HepG2 (cell line): Measurements from ENCODE around the gene TMEM253. TPM values are rescaled to one million over a fixed set of nuclear protein-coding genes. Genes with fewer than 3 reads are reported as not detected.

Source experiments
- ATAC-seq: fragments of 200-7000 bp; cut with Tn5 transposase; 3 replicates; pipeline ENCODE4 v1.9.1; 2020; ENCODE audit warnings: mild to moderate bottlenecking, moderate library complexity
- BruUV-seq: library from RNA; stranded (reverse); fragments of 400-500 nt; replicated peaks from 2 replicates; lab custom pipeline; 2021; lab: Mats Ljungman, UMichigan
- CTCF ChIA-PET: fragments of 300-600 bp; formaldehyde crosslinking; extraction: SDS; loops from one replicate; lab custom pipeline; 2021; ENCODE audit warnings: low total read pairs, inconsistent platforms, low intra/inter-chr PET ratio; lab: Yijun Ruan, JAX
- POLR2A ChIA-PET: fragments of 350-600 bp; sonication (Branson Sonifier 250); formaldehyde crosslinking; loops from one replicate; lab custom pipeline; 2020; ENCODE audit warnings: antibody characterized with exemption, inconsistent platforms; lab: Yijun Ruan, JAX
- DNase-seq: peaks from one replicate; pipeline ENCODE4 v3.0.0-alpha.2; 2015; ENCODE audit warnings: low spot score
- FAIRE-seq: peaks from 3 replicates; lab custom pipeline; 2011; peaks lifted over from hg19 to GRCh38; lab: Jason Lieb, UNC
- H2AFZ ChIP-seq: one replicate; pipeline ENCODE4 v1.6.1; 2011; ENCODE audit warnings: low read length, inconsistent platforms
- H3K27ac ChIP-seq: fragments of 300-600 bp; 3 replicates; pipeline ENCODE4 v1.8.0; 2011; ENCODE audit warnings: mixed run types, mild to moderate bottlenecking, mixed read lengths, low read length, inconsistent platforms; ENCODE audit not compliant: insufficient read depth; ENCODE audit errors: extremely low read length
- H3K27me3 ChIP-seq, 2 experiments: fragments of 200-600 bp in 1 of 2; 2 replicates in 1 of 2; 3 replicates in 1 of 2; pipeline versions ENCODE4 v1.6.0 to v1.8.0; 2011; ENCODE audit warnings: low read length in 2 of 2, mild to moderate bottlenecking in 2 of 2, moderate library complexity in 2 of 2, inconsistent platforms in 1 of 2; ENCODE audit not compliant: insufficient read depth in 2 of 2, control insufficient read depth in 1 of 2
- H3K36me3 ChIP-seq, 2 experiments: fragments of 200-600 bp in 1 of 2; replicated peaks in 1 of 2; 2 replicates in 1 of 2; 3 replicates in 1 of 2; pipeline versions ENCODE4 v1.5.1 to v1.8.0; 2011; ENCODE audit warnings: low read length in 2 of 2, inconsistent platforms in 1 of 2; ENCODE audit not compliant: insufficient read depth in 2 of 2, control insufficient read depth in 1 of 2
- H3K4me1 ChIP-seq: 2 replicates; pipeline ENCODE4 v1.5.1; 2012; ENCODE audit warnings: low read length, inconsistent platforms; ENCODE audit not compliant: insufficient read depth
- H3K4me2 ChIP-seq: 2 replicates; pipeline ENCODE4 v1.6.0; 2011; ENCODE audit warnings: low read depth, low read length, inconsistent platforms
- H3K4me3 ChIP-seq, 3 experiments: fragments of 200-600 bp in 1 of 3; sonication (generic), shearing (Covaris generic) in 1 of 3; replicated peaks in 1 of 3; 2 replicates each; pipeline ENCODE4 v1.5.1; 2011 to 2016; ENCODE audit warnings: low read length in 3 of 3, inconsistent platforms in 2 of 3, low read depth in 2 of 3, mild to moderate bottlenecking in 2 of 3, control low read depth in 1 of 3, mixed read lengths in 1 of 3; ENCODE audit not compliant: insufficient read depth in 1 of 3
- H3K79me2 ChIP-seq: one replicate; pipeline ENCODE4 v1.6.1; 2011; ENCODE audit warnings: low read length, inconsistent platforms; ENCODE audit not compliant: insufficient read depth
- H3K9ac ChIP-seq: 2 replicates; pipeline ENCODE4 v1.6.0; 2011; ENCODE audit warnings: mild to moderate bottlenecking, low read depth, low read length, inconsistent platforms; ENCODE audit not compliant: insufficient read depth
- H3K9me3 ChIP-seq: 2 replicates; pipeline ENCODE4 v1.5.1; 2012; ENCODE audit warnings: mild to moderate bottlenecking, low read length
- H4K20me1 ChIP-seq: 2 replicates; pipeline ENCODE4 v1.6.0; 2011; ENCODE audit warnings: inconsistent platforms, mild to moderate bottlenecking, low read length, moderate library complexity; ENCODE audit not compliant: insufficient read depth
- ARNT ChIP-seq: fragments of 450-650 bp; IDR thresholded peaks from 2 replicates; pipeline ENCODE4 v1.6.1; 2017
- GATAD2A ChIP-seq: IDR thresholded peaks from 2 replicates; pipeline ENCODE4 v1.6.1; 2016
- HMG20B ChIP-seq: conservative IDR thresholded peaks from 2 replicates; pipeline ENCODE4 v1.6.1; 2016; ENCODE audit warnings: missing genetic modification reagents, missing compliant biosample characterization
- JUN ChIP-seq: sonication (generic); formaldehyde crosslinking; IDR thresholded peaks from 2 replicates; pipeline ENCODE4 v1.4.0; 2020; ENCODE audit warnings: mild to moderate bottlenecking, missing genetic modification reagents
- MXD4 ChIP-seq: IDR thresholded peaks from 2 replicates; pipeline ENCODE4 v1.6.1; 2016; ENCODE audit warnings: mild to moderate bottlenecking, missing biosample characterization, missing genetic modification reagents
- NONO ChIP-seq, 2 experiments: fragments of 450-650 bp in 1 of 2; sonication (generic) in 1 of 2; formaldehyde crosslinking in 1 of 2; IDR thresholded peaks in 1 of 2; conservative IDR thresholded peaks in 1 of 2; 2 replicates each; pipeline versions ENCODE4 v1.6.1 to v1.8.0; 2017 to 2022; ENCODE audit warnings: mild to moderate bottlenecking in 1 of 2, missing genetic modification reagents in 1 of 2, moderate library complexity in 1 of 2
- NR2F1 ChIP-seq, 2 experiments: fragments of 450-650 bp in 1 of 2; formaldehyde crosslinking in 1 of 2; IDR thresholded peaks; 2 replicates each; pipeline versions ENCODE4 v1.5.0 to v1.6.1; 2016 to 2020; ENCODE audit warnings: mild to moderate bottlenecking in 1 of 2, missing compliant biosample characterization in 1 of 2, missing genetic modification reagents in 1 of 2, moderate library complexity in 1 of 2
- PHF5A ChIP-seq: IDR thresholded peaks from one replicate; pipeline ENCODE4 v1.6.1; 2018; ENCODE audit warnings: low read depth, missing genetic modification reagents; ENCODE audit not compliant: unreplicated experiment
- SIX4 ChIP-seq: sonication (generic); formaldehyde crosslinking; IDR thresholded peaks from 2 replicates; pipeline ENCODE4 v1.4.0; 2020; ENCODE audit warnings: missing genetic modification reagents
- ZNF180 ChIP-seq: sonication (generic); formaldehyde crosslinking; IDR thresholded peaks from 2 replicates; pipeline ENCODE4 v1.4.0; 2020; ENCODE audit warnings: low read depth, missing genetic modification reagents, borderline replicate concordance
- ZNF484 ChIP-seq: sonication (generic); formaldehyde crosslinking; IDR thresholded peaks from 2 replicates; pipeline ENCODE4 v1.5.1; 2020; ENCODE audit warnings: mild to moderate bottlenecking, low read depth, missing genetic modification reagents, borderline replicate concordance
- ZNF619 ChIP-seq: sonication (generic); formaldehyde crosslinking; IDR thresholded peaks from 2 replicates; pipeline ENCODE4 v1.4.0; 2020; ENCODE audit warnings: mild to moderate bottlenecking, missing genetic modification reagents
- WGBS: methylation state at CpG from one replicate; pipeline ENCODE4 v1.1.6; 2017; ENCODE audit warnings: low lambda C conversion rate; 5-methylcytosine and 5-hydroxymethylcytosine counted together
- in situ Hi-C: cut with HindIII; loops from 2 replicates; pipeline ENCODE4 v1.10.0; 2017; ENCODE audit warnings: low pct_unique_long_range_greater_than_20kb; ENCODE audit not compliant: extremely low pct_ligation_motif_present
- intact Hi-C: fragments of 100-400 bp; cut with micrococcal nuclease; formaldehyde crosslinking; loops from one replicate; pipeline ENCODE4 v1.10.0; 2022; ENCODE audit not compliant: unreplicated experiment
- polyA plus RNA-seq, 8 experiments: library from polyadenylated mRNA; depleted of rRNA in 3 of 8; stranded (reverse) in 7 of 8; unstranded in 1 of 8; fragments of >200 nt; fragmentation: Illumina TruSeq in 4 of 8; extraction: Trizol in 4 of 8; gene quantifications; 2 replicates each; pipeline versions ENCODE4 v1.2.1 to v1.2.3, GENCODE V29; 2011 to 2016; ENCODE audit warnings: low read depth in 4 of 8, missing spikeins in 1 of 8, mixed read lengths in 1 of 8; ENCODE audit not compliant: insufficient read depth in 1 of 8
- total RNA-seq, 5 experiments: library from RNA; depleted of rRNA; stranded (reverse); fragments of >200 nt; fragmentation: Illumina TruSeq; extraction: Trizol; gene quantifications; 2 replicates each; pipeline ENCODE4 v1.2.3, GENCODE V29; 2016; ENCODE audit warnings: low read depth in 1 of 5
- TF ChIP-seq, protein P1 (sequence below), 2 experiments: sonication (generic) in 1 of 2; formaldehyde crosslinking in 1 of 2; IDR thresholded peaks; 2 replicates each; pipeline versions ENCODE4 v1.6.1 to v1.9.0; 2014 to 2022; ENCODE audit warnings: antibody characterized with exemption in 1 of 2, borderline replicate concordance in 1 of 2, inconsistent platforms in 1 of 2, low read depth in 1 of 2, missing genetic modification reagents in 1 of 2
- TF ChIP-seq, protein P2 (sequence below): sonication (generic); formaldehyde crosslinking; IDR thresholded peaks from 2 replicates; pipeline ENCODE4 v1.4.0; 2020; ENCODE audit warnings: missing genetic modification reagents; ENCODE audit errors: not compliant biosample characterization
- TF ChIP-seq, protein P3 (sequence below), 2 experiments: sonication (generic) in 1 of 2; formaldehyde crosslinking in 1 of 2; IDR thresholded peaks; 2 replicates each; pipeline versions ENCODE4 v1.4.0 to v1.6.1; 2018 to 2020; ENCODE audit warnings: missing genetic modification reagents in 2 of 2, borderline replicate concordance in 1 of 2, low read depth in 1 of 2, mild to moderate bottlenecking in 1 of 2, missing biosample characterization in 1 of 2

Gene TMEM253
- total and polyA plus RNA-seq, 2 of the 13 experiments (the other 11 are each of a cell fraction or from before 2014, with no cell fraction given) = 0.29 to 0.45 TPM

DNA sequence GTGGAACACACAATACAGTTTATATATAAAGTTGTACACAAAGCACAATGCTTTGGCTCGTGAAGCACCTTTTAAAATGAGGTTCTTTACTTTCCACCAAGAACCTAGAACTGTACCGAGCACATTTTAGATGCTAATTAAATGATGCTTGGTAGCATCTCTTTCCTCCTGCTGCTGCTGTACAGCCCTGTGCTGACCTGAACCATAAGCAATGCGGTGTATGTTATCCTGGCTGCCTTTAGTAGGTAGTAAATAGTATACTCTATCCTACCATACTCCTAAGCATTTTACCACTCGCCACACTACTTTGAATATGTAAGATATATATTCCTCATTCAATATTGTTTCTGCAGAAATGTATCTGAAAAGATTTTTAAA is 46.1 kb upstream of the TMEM253 start:
- intact Hi-C loops (loop anchor here (1.0 to 5.0 kb wide), 6 partner anchors 8 to 372 kb away; partner anchors contain the start of genes NDRG2 and RNASE4), in situ Hi-C loops (no loop called here)
- H3K9ac ChIP-seq = peak overlapping the region; percentile 66
- peaks cover 98% of the 10 kb centered on the region for H3K4me1 ChIP-seq
- ATAC-seq (peak; percentile 34), FAIRE-seq (no peak), DNase-seq (no peak)
- no peaks in the 10 kb centered on the region for H4K20me1 ChIP-seq
- H3K27ac ChIP-seq = peak overlapping the region; percentile 92
- H3K4me2 ChIP-seq = peak overlapping the region; percentile 71
- CTCF ChIA-PET = interaction anchor here (1.3 to 3.2 kb wide), 5 partner anchors 13 to 40 kb away, joined by 3 to 12 read pairs (median 5); no protein-coding TSS in a partner anchor
- H2AFZ ChIP-seq = no peak overlapping the region
- BruUV-seq = no TSS peak
- POLR2A ChIA-PET = interaction anchor here (1.2 to 2.1 kb wide), 13 partner anchors 8 to 367 kb away, joined by 3 to 46 read pairs (median 10); partner anchors contain the start of genes ARHGEF40 and NDRG2
- 3% methylated on average over 4 of the region's 4 CpGs for WGBS
- H3K79me2 ChIP-seq = no peaks in the 10 kb centered on the region
- H3K36me3 ChIP-seq = no peaks in the 10 kb centered on the region
- no peaks in the 10 kb centered on the region for H3K9me3 ChIP-seq
- peak overlapping the region; percentile 13 to 40 (median 14); a peak in 3 of 6 replicates for H3K4me3 ChIP-seq
- no peaks in the 10 kb centered on the region for H3K27me3 ChIP-seq
- TF ChIP-seq GATAD2A (CRISPR knock-in tag) (no peak), NR2F1 (CRISPR knock-in tag; IDR thresholded peaks at IDR 0.05) (no peak), ARNT (no peak), HMG20B (no peak), ZNF619 (CRISPR knock-in tag) (no peak), PHF5A (CRISPR knock-in tag) (no peak), JUN (CRISPR knock-in tag) (no peak; the same call in 1 of the 2 replicates), SIX4 (CRISPR knock-in tag) (no peak), ZNF180 (CRISPR knock-in tag) (no peak), MXD4 (CRISPR knock-in tag) (0 out of 2 replicates have a peak, but pooled peaks have one; percentile 5), ZNF484 (CRISPR knock-in tag) (no peak), NONO (IDR thresholded peaks at IDR 0.05) (no peak), NONO (CRISPR knock-in tag; conservative IDR thresholded peaks at IDR 0.05) (no peak)
- TF ChIP-seq, protein P1, sequence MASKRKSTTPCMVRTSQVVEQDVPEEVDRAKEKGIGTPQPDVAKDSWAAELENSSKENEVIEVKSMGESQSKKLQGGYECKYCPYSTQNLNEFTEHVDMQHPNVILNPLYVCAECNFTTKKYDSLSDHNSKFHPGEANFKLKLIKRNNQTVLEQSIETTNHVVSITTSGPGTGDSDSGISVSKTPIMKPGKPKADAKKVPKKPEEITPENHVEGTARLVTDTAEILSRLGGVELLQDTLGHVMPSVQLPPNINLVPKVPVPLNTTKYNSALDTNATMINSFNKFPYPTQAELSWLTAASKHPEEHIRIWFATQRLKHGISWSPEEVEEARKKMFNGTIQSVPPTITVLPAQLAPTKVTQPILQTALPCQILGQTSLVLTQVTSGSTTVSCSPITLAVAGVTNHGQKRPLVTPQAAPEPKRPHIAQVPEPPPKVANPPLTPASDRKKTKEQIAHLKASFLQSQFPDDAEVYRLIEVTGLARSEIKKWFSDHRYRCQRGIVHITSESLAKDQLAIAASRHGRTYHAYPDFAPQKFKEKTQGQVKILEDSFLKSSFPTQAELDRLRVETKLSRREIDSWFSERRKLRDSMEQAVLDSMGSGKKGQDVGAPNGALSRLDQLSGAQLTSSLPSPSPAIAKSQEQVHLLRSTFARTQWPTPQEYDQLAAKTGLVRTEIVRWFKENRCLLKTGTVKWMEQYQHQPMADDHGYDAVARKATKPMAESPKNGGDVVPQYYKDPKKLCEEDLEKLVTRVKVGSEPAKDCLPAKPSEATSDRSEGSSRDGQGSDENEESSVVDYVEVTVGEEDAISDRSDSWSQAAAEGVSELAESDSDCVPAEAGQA (IDR thresholded peaks at IDR 0.05; ENCODE audit: low read depth) = no peak
- TF ChIP-seq, protein P1 (CRISPR knock-in tag; IDR thresholded peaks at IDR 0.05; ENCODE audit: borderline replicate concordance) = no peak
- TF ChIP-seq, protein P2, sequence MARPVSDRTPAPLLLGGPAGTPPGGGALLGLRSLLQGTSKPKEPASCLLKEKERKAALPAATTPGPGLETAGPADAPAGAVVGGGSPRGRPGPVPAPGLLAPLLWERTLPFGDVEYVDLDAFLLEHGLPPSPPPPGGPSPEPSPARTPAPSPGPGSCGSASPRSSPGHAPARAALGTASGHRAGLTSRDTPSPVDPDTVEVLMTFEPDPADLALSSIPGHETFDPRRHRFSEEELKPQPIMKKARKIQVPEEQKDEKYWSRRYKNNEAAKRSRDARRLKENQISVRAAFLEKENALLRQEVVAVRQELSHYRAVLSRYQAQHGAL (CRISPR knock-in tag) = no peak
- TF ChIP-seq, protein P3, sequence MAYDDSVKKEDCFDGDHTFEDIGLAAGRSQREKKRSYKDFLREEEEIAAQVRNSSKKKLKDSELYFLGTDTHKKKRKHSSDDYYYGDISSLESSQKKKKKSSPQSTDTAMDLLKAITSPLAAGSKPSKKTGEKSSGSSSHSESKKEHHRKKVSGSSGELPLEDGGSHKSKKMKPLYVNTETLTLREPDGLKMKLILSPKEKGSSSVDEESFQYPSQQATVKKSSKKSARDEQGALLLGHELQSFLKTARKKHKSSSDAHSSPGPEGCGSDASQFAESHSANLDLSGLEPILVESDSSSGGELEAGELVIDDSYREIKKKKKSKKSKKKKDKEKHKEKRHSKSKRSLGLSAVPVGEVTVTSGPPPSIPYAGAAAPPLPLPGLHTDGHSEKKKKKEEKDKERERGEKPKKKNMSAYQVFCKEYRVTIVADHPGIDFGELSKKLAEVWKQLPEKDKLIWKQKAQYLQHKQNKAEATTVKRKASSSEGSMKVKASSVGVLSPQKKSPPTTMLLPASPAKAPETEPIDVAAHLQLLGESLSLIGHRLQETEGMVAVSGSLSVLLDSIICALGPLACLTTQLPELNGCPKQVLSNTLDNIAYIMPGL (CRISPR knock-in tag; IDR thresholded peaks at IDR 0.05; ENCODE audit: borderline replicate concordance in 1 of 2, low read depth in 1 of 2) = peak in 1 of 2 experiments; percentile 6; a peak in 1 of 4 replicates
